Cardiac muscle cell (in vitro differentiated cells and primary cell): Measurements from ENCODE around the gene C10orf67. TPM values are rescaled to one million over a fixed set of nuclear protein-coding genes. Genes with fewer than 3 reads are reported as not detected.

Experiments used
- DNase-seq, 2 donors: peaks; one replicate each; pipeline versions ENCODE4 v3.0.0 to v3.0.0-alpha.2; 2010 to 2017; ENCODE audit warnings: low read depth in 1 of 2, low spot score in 1 of 2
- H3K27ac ChIP-seq: fragments of 200-600 bp; sonication (generic); 2 replicates; pipeline ENCODE4 v1.5.1; 2016
- H3K27me3 ChIP-seq: fragments of 200-600 bp; sonication (generic); 2 replicates; pipeline ENCODE4 v1.6.0; 2016; ENCODE audit warnings: control low read depth
- H3K36me3 ChIP-seq: fragments of 200-600 bp; sonication (generic); 2 replicates; pipeline ENCODE4 v1.5.1; 2016; ENCODE audit warnings: control low read depth
- H3K4me1 ChIP-seq: fragments of 200-600 bp; sonication (generic); 2 replicates; pipeline ENCODE4 v1.8.1; 2017; ENCODE audit warnings: low read depth, mild to moderate bottlenecking, mixed run types
- H3K4me3 ChIP-seq: fragments of 200-600 bp; sonication (generic); 2 replicates; pipeline ENCODE4 v1.5.1; 2016; ENCODE audit warnings: mild to moderate bottlenecking
- H3K9me3 ChIP-seq: fragments of 200-600 bp; sonication (generic); 2 replicates; pipeline ENCODE4 v1.5.1; 2017; ENCODE audit warnings: low read depth, mild to moderate bottlenecking, control low read depth
- polyA plus RNA-seq: library from polyadenylated mRNA; unstranded; fragments of >200 nt; fragmentation: Nextera tagmentation; extraction: Ambion mirVana; gene quantifications from 2 replicates; pipeline ENCODE4 v1.2.1, GENCODE V29; 2016
- total RNA-seq: library from RNA; depleted of rRNA; stranded (reverse); fragments of >200 nt; gene quantifications from 2 replicates; pipeline ENCODE4 v1.2.3, GENCODE V29; 2016
- TF ChIP-seq, protein P1 (sequence below): IDR thresholded peaks from 2 replicates; pipeline ENCODE4 v1.5.1; 2012; ENCODE audit warnings: low read depth, mild to moderate bottlenecking, low read length

C10orf67 gene
- total and polyA plus RNA-seq, 2 experiments from 2014 or later, result 0.16 to 0.33 TPM

DNA sequence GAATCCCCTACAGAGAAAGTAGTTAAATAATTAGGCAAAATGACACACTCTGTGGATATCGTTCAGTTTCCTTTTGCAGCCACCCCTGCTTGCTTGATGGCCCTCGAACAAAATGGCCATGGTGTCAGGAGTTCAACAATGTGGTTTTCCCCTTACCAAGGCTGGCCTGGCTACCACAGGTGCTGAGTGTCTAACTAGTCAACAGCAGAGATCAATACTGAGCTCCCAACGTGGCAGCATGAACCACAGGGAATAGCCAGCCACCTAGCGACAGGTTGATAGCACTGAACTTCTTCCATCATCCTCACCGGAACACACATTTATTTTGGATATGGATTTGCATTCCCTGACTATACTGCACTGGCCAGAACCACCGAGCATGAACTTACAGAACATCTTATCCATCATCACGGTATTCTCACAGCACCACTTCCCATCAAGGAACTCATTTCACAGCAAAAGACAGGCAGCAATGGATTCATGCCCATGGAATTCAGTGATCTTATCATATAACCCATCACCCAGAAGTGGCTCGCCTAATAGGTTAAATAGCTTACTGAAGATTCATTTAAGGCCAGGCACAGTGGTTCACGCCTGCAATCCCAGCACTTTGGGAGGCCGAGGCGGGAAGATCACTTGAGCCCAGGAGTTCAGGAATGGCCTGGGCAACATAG, 6.3 kb downstream of the C10orf67 start:
- Histone ChIP-seq H3K27ac (no peak overlapping the region), H3K4me1 (no peaks in the 10 kb centered on the region), H3K9me3 (no peaks in the 10 kb centered on the region), H3K36me3 (no peaks in the 10 kb centered on the region), H3K27me3 (no peaks in the 10 kb centered on the region), H3K4me3 (no peak overlapping the region)
- TF ChIP-seq, protein P1, sequence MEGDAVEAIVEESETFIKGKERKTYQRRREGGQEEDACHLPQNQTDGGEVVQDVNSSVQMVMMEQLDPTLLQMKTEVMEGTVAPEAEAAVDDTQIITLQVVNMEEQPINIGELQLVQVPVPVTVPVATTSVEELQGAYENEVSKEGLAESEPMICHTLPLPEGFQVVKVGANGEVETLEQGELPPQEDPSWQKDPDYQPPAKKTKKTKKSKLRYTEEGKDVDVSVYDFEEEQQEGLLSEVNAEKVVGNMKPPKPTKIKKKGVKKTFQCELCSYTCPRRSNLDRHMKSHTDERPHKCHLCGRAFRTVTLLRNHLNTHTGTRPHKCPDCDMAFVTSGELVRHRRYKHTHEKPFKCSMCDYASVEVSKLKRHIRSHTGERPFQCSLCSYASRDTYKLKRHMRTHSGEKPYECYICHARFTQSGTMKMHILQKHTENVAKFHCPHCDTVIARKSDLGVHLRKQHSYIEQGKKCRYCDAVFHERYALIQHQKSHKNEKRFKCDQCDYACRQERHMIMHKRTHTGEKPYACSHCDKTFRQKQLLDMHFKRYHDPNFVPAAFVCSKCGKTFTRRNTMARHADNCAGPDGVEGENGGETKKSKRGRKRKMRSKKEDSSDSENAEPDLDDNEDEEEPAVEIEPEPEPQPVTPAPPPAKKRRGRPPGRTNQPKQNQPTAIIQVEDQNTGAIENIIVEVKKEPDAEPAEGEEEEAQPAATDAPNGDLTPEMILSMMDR, result peak; percentile 18
- DNase-seq, result peak in 1 of 2 donors; percentile 41

DNA sequence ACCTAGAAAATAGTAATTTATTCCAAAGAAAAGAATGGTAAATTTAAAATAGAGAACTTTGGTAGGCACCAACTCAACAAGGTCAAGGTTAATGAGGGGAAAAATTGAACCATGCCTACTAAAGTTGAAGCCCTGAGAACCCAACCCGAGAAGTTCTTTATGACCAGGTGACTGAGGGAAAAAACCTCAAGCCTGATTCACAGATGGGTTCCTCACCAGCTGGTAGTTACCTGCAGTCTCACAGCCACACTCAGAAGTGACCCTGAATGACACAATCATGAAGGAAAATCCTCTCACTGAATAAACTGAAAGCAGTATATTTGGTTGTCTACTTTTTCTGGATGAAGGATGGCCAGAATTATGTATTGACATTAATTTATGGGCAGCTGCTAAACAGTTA, 7.0 kb downstream of the C10orf67 start:
- Histone ChIP-seq H3K27ac (no peak overlapping the region), H3K9me3 (no peaks in the 10 kb centered on the region), H3K4me1 (no peaks in the 10 kb centered on the region), H3K27me3 (no peaks in the 10 kb centered on the region), H3K36me3 (no peaks in the 10 kb centered on the region), H3K4me3 (no peak overlapping the region)
- TF ChIP-seq, protein P1, result no peak
- DNase-seq, result no peak

DNA sequence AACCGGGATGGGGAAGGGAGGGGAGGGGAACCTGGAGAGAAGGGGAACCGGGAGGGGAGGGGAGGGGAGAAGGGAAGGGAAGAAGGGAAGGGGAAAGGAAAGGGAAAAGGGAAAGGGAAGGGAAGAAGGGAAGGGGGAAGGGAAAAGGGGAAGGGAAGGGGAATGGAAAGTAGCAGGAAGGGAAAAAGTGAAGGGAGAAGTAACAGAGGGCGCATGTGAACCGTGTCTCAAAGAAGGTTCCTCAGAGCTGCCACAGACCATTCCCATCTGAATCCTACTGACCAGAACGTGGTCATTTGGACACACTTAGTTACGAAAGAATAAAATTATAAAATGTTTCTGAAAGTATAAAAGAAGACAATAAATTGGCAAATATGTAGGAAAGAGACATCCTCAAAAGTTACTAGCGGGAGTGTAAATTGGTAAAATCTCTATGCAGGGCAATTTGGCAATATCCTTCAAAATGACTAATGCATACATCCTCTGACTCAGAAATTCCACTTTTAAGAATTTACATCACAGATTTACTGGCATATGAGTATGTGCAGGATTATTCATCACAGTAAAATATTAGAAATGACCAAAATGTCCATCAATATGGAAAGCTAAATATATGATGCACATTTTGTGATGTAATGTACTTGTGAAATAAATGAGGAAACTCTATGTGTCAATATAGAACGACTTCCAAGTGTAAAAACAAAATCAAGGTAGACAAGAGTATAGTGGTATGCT, 12.9 kb downstream of the C10orf67 start:
- no peaks in the 10 kb centered on the region for H3K36me3 ChIP-seq
- peak in 1 of 2 donors; percentile 91 for DNase-seq
- no peak overlapping the region for H3K4me3 ChIP-seq
- TF ChIP-seq, protein P1, result no peak
- no peaks in the 10 kb centered on the region for H3K27me3 ChIP-seq
- no peaks in the 10 kb centered on the region for H3K4me1 ChIP-seq
- H3K9me3 ChIP-seq, result no peaks in the 10 kb centered on the region
- no peak overlapping the region for H3K27ac ChIP-seq

DNA sequence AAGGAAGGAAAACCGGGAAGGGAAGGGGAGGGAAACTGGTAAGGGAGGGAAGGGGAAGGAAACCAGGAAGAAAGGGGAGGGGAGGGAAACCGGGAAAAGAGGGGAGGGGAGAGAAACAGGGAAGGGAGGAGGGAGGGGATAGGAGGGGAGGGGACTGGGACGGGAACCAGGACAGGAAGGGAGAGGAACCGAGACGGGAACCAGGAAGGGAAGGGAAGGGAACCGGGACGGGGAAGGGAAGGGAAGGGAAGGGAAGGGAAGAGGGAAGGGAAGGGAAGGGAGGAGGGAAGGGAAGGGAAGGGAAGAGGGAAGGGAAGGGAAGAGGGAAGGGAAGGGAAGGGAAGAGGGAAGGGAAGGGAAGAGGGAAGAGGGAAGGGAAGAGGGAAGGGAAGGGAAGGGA, 13.6 kb downstream of the C10orf67 start:
- Histone ChIP-seq H3K36me3 (no peaks in the 10 kb centered on the region), H3K27ac (no peak overlapping the region), H3K4me1 (no peaks in the 10 kb centered on the region), H3K4me3 (no peak overlapping the region), H3K9me3 (no peaks in the 10 kb centered on the region), H3K27me3 (no peaks in the 10 kb centered on the region)
- TF ChIP-seq, protein P1, result no peak
- no peak for DNase-seq

DNA sequence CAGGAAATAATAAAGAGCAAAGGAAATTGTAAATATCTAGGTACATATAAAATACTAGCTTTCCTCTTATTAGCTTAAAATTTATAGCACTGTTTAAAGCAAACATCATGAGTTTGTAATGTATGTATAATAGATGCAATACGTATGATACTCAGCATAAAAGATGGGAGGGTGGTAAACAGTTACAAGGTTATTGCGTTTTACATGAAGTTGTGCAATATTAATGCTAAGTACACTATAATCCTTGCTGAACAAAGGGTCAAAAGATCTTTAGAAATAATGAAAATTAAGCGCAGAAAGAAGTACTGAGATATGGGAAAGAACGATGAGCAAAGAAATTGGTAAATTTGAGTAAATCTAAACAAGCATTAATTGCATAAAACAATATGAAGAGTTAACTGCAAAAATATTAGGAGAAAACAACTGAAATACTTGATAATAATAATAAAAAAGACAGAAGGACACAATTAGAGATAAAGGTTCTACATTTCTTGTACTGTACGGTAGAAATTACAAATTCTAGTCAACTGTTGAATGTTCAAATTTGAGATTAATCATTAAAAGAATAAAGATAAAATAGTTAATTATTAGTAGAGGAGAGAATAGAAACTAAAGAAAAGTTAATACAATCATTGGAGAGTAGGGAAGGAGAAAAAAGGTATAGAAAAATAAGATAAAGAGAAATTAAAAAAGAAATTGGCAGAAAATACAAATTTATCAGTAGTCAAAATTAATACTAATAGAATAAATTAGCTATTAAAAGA, 17.9 kb downstream of the C10orf67 start:
- Histone ChIP-seq H3K36me3 (no peaks in the 10 kb centered on the region), H3K27ac (no peak overlapping the region), H3K27me3 (no peaks in the 10 kb centered on the region), H3K4me1 (no peaks in the 10 kb centered on the region), H3K4me3 (no peak overlapping the region), H3K9me3 (no peaks in the 10 kb centered on the region)
- TF ChIP-seq, protein P1, result no peak
- no peak for DNase-seq
